ENCODE results near the gene MYBPC3.

MYBPC3 gene

DNA sequence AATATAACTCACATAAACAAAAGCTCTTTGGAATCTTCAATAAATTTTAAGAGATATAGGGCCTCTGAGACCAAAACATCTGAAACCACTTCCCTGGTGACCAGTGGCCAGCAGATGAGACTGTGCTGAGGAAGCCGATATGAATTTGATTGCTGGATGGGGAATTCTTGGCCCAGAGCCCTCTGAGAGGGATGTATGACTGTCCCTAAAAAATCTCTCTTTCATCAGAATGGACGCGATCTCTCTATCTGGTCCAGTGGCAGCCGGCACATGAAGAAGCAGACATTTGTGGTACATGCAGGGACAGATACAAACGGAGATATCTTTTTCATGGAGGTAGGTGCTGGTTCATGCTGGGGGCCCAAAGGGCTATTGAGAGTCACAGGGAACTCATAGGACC, 37.5 kb downstream of the MYBPC3 start:
- no peak for DNase-seq

DNA sequence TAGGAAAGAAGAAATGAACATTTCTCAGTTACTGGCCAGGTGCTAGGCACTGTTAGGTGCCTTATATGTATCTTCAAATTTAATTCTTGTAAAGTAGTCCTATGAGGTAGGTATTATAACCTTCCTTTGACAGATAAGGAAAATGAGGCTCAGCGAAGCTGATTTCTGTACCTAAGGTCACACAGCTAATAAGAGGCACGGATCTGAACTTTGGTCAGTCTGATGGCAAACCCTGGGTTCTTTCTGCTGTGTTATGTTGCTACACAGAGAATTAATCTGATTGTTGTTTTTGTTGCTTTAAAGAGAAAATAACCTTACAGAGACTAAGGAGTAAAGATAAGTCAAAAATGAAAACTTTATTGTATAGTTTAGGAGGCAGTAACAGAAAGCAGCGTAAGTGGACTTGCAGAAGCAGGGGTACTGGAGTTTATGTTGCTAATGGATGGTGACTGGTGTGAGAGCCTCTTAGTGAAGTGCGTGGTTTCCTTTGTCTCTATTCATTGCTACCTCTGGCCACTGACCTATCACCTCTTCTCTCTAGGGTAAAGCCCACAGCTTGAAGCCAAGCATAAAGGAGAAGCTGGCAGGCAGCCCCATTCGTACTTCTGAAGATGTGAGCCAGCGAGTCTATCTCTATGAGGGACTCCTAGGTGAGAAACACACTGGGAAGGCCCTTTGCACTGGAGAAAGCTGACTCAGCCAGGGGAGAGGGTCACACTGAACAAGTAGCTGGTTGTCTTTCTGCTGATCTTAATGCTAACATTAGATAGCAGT, 44.3 kb downstream of the MYBPC3 start:
- no peak for DNase-seq

DNA sequence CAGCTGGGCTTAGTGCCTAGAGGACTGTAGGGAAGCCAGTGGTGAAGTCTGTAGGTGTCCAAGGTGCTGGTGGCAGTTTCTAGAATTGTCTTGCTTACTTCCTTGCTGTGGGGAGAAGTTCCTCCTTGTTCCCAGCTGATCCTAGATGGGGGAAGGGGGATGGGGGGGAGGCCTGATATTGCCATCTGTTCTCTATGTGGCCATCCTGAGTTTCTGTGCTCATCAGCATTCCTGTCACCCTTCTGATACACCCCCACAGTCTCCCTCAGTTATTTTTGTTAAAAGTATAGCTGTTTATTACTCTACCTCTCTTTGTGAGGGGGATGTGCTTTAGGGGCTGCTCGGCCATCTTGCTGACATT, 46.0 kb downstream of the MYBPC3 start:
- no peak for DNase-seq

DNA sequence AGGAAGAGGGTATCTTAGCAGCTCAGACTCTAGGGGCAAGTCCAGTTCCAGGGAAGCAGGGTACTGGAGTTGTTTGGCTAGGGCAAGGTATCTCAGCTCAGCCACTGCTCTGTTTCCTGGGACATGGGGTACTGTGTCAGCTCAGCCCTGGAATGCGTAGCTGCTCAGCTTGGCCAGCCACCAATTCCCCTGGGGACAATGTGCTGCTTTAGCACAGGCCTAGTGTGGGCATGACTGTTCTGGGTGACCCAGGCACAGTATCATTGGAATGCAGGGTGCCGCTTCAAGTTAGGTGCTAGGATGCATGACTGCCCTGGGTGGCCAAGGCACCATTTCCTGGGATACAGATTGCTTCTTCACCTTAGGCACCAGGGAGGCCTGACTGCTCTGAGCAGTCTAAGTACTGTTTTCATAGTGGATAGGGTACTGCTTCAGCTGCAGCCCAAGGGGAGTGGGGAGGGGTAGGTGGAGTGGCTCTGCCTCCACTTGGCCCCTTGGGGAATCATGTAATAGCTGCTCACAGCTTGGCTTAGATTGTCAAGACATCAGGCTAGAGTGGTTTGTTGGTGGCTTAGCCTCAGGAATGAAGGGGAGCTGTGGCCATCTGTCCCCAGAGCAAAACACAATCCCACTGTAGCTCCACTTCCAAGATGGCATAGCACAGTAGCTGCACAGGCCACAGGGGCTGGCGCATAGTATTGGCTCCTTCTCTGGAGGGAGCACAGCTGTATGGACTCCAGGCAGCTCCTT, 46.6 kb downstream of the MYBPC3 start:
- DNase-seq, result no peak

DNA sequence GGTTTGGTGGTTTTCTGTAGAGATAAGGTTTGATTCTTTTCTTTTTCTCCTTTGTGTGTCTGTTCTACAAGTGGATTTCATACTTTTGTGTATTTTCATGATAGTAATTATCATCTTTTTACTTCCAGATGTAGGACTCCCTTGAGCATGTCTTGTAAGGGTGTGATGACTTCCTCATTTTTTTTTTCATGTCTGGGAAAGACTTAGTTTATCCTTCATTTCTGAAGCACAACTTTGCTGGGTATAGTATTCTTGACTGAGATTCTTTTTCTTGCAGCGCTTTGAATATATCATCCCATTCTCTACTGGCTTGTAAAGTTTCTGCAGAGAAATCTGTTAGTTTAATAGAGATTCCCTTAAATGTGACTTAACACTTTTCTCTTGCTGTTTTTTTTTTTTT, 49.6 kb downstream of the MYBPC3 start:
- DNase-seq, result no peak

DNA sequence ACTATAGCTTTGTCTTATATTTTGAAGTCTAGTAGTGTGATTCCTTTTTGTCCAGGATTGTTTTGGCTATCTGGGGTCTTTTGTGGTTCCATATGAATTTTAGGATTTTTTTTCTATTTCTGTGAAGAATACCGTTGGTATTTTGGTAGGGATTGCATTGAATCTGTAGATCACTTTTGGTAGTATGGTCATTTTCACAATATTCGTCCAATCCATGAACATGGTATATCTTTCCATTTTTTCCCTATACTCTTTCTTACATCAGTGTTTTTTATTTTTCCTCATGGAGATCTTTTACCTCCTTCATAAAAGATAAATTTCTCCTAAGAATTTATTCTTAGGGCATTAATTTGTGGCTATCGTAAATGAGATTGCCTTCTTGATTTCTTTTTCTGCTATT, 53.4 kb downstream of the MYBPC3 start:
- no peak for DNase-seq

DNA sequence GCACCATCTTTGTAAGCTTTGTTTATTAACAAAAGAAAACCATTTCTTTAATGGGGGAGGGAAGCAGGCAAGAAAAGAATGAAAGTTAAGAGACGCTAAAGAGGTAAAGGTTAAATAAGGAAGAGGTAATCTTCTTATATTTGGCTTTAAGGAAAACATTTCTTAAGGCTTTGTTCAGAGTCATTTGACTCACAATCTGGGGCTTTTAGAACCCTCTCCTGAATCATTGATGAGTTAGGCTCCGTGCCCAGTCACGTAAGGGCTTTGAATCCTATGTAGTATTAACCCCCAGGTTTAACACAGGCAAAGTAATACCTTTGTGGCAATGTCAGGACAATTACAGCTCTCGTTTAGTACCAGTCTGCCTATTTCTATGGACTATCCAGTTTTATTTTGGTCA, 56.5 kb downstream of the MYBPC3 start:
- DNase-seq, result no peak

DNA sequence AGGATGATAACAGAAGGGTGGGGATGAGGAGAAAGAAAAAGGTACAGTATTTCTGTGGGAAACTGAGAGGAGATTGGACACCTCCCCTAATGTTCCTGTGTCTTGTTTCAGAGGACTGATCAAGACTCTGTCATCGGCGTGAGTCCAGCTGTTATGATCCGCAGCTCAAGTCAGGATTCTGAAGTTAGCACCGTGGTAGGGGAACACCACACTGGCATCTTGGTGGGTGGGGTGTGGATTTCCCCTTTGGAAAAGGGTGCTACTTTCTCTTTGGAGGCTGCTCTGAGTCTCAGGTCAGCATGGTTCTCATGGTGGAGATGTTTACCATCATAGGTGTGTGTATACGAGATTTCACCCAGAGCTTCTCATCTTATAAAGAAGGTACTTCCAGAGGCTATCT, 57.1 kb downstream of the MYBPC3 start:
- DNase-seq, result no peak

DNA sequence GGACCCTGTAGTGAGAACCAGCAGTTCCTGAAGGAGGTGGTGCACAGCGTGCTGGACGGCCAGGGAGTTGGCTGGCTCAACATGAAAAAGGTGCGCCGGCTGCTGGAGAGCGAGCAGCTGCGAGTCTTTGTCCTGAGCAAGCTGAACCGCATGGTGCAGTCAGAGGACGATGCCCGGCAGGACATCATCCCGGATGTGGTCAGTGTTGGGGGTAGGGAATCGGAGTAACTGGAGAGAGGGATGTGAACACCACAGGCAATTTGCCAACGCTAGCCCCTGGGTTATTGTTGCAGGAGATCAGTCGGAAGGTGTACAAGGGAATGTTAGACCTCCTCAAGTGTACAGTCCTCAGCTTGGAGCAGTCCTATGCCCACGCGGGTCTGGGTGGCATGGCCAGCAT, 62.6 kb downstream of the MYBPC3 start:
- no peak for DNase-seq

DNA sequence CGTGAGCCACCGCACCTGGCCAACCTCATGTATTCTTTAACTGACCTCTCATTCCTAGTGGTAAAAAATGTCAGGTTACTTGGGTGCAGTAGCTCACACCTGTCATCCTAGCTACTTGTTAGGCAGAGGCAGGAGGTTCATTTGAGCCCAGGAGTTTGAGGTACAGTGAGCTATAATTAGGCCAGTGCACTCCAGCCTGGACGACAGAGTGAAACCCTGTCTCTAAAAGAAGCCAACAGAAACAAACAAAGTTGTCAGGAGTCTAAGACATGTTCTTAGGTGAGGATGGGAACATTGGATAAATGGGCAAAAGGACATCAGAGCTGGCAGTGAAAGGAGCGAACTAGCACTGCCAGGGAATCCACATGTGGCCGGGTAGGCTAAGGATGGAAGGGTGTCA, 64.4 kb downstream of the MYBPC3 start:
- DNase-seq, result no peak

DNA sequence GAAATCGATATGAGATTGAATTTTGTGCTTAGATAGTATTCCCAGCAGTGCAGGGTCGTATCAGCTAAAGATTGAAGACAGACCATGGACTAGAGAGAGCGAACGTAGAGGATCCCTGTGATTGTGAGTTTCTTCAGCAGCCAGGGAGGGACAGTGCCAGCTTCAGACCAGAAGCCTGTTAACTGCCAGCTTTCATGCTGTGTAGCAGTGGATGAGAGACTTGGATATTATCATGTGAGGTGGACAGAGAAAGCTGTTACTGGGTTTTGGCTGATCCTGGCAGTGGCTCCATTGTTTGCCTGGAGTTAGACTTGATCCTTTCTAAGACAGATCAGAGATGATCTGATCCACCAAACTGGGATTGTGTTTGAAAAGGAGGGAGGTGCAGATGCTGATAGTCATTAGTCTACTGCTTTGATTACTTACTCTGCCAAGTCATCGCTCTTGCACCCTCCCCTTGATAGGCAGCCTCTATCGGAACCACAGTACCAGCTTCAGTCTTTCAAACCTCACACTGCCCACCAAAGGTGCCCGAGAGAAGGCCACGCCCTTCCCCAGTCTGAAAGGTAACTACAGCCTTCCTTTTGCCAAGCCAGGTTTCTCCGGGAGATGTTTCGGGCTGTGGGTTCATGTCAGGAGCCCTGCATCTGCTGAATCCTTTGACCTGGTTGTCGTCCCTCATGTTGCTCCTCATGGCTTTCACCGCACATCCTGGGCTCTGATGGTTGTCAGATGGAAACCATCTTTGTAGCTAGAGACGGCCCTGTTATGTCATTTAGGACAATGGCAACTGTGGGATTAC, 66.3 kb downstream of the MYBPC3 start:
- DNase-seq, result no peak

DNA sequence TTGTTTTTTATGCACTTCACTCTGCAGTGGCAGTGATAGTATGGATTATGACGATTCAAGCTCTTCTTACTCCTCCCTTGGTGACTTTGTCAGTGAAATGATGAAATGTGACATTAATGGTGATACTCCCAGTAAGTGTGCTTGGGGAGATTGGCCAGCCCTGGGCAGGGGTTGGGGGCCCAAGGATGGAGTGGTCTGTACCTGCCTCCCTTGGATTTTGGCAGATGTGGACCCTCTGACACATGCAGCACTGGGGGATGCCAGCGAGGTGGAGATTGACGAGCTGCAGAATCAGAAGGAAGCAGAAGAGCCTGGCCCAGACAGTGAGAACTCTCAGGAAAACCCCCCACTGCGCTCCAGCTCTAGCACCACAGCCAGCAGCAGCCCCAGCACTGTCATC, 68.4 kb downstream of the MYBPC3 start:
- DNase-seq, result no peak

DNA sequence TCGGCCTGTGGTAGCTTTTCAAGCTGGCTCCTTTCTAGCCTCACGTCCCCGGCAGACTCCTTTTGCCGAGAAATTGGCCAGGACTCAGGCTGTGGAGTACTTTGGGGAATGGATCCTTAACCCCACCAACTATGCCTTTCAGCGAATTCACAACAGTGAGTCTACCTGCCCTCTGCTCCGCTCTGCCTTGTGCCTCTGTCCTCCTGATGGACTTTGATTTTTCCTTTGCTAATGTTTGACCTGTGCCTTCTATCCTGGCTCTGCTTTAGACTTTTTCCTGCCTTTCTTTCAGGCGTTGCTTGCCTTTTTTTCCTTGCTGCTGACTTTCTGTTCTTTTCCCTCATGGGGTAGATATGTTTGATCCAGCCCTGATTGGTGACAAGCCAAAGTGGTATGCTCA, 70.0 kb downstream of the MYBPC3 start:
- DNase-seq, result no peak
